Upper lobe of left lung (tissue), 4 donors: ENCODE data around the gene RSRP1.

Experiments used
- POLR2AphosphoS5 ChIP-seq, 2 donors: sonication (generic); formaldehyde crosslinking; IDR thresholded peaks; one replicate each; pipeline ENCODE4 v1.5.1; 2017; ENCODE audit warnings: antibody characterized with exemption in 2 of 2
- TF ChIP-seq, protein P1 (sequence below), 6 experiments: fragments of 450-650 bp in 4 of 6; fragments of 200-600 bp in 2 of 6; sonication (generic) in 2 of 6; IDR thresholded peaks; one replicate each; pipeline ENCODE4 v1.5.1; 2016 to 2019; ENCODE audit warnings: antibody characterized with exemption in 6 of 6

DNA sequence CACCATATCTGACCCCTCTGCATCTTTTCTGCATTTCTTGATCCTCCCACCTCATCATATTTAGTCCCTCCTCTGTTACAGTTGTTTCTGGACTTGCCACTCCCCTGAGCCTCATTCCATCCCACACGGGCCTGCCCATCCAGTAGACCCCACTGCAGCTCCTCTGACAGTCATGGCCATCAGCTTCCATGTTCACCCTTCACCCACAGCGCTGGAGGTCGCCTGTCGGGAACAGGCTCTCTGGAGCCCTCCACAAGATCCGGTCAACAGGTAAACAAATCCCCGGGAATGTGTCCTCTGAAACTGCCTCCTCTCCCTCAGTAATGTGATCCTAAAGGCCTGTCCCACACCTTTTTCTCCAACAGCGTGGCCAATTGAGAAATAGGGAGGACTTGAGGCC lies 46.2 kb downstream of the RSRP1 start:
- no peak for TF ChIP-seq POLR2AphosphoS5 (IDR thresholded peaks at IDR 0.05)
- TF ChIP-seq, protein P1, sequence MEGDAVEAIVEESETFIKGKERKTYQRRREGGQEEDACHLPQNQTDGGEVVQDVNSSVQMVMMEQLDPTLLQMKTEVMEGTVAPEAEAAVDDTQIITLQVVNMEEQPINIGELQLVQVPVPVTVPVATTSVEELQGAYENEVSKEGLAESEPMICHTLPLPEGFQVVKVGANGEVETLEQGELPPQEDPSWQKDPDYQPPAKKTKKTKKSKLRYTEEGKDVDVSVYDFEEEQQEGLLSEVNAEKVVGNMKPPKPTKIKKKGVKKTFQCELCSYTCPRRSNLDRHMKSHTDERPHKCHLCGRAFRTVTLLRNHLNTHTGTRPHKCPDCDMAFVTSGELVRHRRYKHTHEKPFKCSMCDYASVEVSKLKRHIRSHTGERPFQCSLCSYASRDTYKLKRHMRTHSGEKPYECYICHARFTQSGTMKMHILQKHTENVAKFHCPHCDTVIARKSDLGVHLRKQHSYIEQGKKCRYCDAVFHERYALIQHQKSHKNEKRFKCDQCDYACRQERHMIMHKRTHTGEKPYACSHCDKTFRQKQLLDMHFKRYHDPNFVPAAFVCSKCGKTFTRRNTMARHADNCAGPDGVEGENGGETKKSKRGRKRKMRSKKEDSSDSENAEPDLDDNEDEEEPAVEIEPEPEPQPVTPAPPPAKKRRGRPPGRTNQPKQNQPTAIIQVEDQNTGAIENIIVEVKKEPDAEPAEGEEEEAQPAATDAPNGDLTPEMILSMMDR (IDR thresholded peaks at IDR 0.05) = no peak
